GM21737 (cell line): Measurements from ENCODE around the gene CNTNAP2.
A peak's percentile ranks its signal among the peaks of the same experiment; 100 is the strongest.
"Not testable (repeated sequence)": the region's sequence is repeated elsewhere in the genome, so short reads cannot be mapped to it uniquely, and the experiment has no call there.

ENCODE experiments used
- ATAC-seq: cut with Tn5 transposase; IDR thresholded peaks from one replicate; pipeline ENCODE4 v1.9.1; 2021; ENCODE audit warnings: mild to moderate bottlenecking, moderate library complexity; ENCODE audit not compliant: unreplicated experiment

CNTNAP2 gene

DNA sequence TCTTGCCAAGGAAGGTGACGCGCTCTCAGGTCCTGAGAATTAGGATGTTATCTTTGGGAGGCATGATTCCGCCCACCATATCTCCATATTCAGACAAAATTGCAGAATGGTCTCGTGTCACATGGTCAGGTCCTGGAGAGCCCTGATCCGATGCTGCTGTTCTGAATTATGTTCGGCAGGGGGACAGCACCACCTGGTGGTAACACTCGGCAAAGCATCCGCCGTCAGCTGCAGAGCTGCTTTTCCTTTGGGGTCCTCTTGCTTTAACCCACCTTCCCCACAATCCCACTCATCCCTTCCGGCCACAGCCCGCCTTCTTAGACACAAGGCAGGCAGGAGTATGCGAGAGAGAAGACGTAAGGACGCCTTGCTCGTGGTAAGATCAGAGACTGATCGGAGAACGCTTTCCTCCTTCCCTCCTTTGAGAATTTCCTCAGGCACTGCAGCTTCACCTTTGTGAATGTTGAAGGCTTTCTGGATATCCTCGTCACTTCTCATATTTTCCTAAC, 2146.2 kb downstream of the CNTNAP2 start:
- ATAC-seq = peak; percentile 63

DNA sequence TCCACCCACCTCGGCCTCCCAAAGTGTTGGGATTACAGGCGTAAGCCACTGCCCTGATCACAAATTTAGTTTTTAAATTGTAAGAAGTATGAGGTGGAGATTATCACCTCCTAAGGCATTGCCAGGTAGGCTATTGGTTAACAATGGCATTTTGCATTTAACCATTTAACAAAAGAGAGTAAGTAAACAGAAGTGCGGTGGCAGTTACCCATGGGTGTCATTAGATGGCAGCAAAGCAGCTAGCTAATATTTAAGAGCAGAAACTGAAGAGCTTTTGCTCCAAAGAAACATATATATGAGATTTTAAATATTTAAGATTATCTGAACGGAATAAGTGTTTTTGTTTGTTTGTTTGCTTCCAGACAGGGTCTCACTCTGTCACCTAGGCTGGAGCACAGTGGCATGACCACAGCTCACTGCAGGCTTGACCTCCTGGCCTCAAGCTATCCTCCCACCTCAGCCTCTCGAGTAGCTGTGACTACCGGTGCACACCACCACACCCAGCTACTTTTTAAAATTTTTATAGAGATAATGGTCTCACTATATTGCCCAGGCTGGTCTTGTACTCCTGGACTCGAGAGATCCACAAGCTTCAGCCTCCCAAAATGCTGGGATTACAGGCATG, 2148.4 kb downstream of the CNTNAP2 start:
- ATAC-seq = no peak

DNA sequence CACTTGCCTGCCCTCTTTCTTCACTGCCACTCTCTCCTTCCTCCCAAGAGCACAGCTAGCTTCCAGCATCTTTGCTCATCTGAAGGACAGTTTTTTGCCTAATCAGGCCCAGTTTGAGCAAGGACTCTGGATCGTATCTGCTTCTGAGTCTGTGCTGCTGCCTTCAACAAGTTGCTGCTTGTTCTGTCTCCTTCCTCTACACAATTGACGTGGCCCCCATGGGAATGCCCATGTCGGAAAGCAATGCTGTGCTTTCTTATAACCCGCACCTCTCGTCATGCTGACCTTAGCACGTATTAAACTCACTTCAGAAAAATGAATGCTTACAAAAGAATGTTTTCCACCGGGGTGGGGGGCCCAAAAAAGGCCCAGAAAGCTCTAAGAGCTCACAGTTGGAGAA, 2149.3 kb downstream of the CNTNAP2 start:
- no peak for ATAC-seq

DNA sequence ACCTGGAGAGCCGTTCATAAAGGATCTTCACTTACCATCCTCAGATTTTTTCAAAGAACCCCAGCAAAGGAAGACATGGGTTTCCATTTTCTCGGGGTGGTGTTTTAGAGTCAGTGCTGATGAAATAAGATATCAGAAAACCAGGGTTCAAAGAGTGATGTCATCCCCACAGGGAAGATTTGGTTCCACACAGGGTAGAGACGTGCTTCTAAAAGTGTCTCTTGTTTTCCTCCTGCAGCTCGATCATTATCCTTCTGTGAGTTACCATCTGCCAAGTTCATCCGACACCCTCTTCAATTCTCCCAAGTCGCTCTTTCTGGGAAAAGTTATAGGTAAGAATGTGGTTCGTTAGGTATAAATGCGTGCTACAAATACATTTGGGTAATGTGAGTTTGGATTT, 2150.2 kb downstream of the CNTNAP2 start:
- ATAC-seq = no peak

DNA sequence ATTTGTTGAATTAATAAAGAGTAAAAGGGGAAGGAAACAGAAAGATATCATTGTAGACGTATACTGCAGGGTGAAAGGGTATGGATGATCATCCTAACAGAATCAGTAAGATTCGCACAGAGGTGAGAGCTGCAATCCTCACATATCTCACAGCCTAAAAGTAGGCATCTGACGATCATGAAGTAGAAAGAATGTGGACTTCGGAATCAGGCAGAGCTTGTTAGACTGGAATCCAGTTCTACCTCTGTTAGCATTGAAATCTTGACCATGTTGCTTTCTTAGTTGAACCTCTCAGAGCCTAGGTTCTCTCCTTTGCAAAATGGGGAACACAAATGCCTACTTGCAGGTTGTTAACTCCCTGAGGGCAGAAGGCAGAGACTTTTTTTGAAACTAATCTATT, 2154.0 kb downstream of the CNTNAP2 start:
- ATAC-seq = no peak

DNA sequence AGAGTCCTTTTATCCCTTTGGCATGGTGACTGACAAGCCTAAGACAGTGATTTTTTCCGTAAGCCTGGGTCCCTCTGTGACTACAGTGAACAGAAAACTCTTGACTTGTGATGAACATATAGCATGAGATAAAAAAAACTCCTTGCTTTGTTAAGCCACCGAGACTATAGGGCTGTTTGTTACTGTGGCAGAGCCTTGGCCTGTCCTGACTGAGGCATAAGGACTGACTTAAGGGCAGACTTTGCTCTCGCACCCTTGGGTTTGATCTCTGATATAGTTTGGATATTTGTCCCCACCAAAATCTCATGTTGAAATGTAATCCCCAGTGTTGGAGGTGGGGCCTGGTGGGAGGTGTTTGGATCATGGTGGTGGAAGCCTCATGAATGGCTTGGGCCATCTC, 2157.5 kb downstream of the CNTNAP2 start:
- no peak for ATAC-seq

DNA sequence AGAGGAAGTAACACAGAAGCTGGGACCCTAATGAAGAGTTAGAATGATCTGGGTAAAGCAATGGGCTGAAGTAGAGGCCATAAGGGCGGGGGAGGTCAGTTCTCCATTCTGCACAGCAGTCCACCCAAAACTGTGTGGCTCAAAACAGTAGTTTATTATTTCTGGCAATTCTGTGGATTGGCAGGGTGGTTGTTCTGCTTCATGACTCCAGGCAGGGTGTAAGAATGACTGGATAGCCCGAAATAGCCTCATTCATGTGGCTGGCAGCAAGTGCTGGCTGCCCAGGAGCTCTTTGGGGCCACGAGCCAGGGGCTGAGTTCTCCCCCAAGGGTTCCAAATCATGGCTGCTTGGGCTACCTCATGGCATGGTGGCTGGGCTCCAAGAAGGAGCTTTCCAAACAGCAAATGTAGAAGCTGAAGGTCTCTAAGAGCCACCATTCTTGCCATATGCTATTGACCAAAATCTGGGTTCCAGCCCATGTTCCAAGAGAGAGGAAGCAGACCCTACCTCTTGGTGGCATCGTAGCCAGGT, 2158.8 kb downstream of the CNTNAP2 start:
- ATAC-seq = no peak

DNA sequence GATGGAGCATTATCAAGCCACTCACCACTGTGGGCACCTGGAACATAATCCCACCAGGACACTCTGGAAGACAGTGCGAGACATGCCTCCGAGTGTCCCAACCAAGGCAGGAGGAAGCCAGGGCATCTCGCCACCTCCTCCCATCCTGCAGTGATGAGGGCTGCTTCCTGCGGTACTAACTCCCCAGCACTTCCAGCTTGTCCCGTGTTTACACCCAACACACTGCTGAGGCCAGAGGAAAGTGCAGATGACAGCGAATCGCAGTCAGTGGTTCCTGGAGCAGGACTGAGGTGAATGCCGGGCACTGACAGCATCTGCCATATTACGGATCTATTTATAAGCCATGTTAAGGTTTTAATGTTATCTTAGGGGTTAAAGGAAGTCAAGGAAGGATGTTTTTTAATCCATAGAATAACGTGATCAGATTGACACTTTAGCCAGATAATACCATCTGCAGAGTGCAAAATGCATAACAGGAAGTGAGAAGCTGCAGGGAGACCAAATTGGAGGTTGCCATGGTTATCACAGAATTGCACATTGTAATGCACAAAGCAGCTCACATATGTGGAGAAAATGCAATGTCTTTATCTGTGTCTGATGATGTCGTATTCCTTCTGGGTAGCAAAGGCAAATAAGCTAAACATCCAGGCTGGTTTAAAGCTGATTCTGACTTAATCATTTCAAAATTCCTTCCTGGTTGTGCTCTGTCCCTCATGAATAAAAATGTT, 2159.9 kb downstream of the CNTNAP2 start:
- no peak for ATAC-seq

DNA sequence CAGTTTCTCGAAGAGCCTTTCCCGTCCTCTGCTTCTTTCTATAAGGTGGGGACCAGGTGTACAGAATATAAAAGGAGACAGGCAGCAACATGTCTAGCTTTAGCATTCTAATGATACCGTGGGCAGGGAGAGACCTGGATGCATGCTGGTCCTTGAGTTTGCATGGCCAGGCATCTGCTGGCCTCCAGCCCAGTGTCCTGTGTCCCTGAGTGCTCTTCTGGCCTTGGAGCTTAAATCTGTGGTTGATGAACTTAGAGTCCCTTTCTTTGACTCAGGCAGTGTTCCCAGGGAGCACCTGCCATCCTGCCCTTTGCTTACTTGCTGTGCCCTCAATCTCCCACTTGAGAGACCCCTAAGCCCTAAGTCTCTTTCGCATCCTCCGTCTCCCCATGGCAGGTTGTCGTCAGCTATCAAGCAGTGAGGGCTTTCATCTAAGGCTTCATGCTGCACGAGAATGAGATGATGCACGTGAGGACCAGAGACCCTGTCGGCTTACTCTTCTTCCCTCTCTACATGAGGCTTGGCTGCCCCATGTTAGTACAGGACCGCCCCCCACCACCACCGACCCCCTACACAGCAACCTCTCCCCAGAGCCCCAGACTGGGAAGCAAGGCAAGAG, 2160.6 kb downstream of the CNTNAP2 start:
- no peak for ATAC-seq

DNA sequence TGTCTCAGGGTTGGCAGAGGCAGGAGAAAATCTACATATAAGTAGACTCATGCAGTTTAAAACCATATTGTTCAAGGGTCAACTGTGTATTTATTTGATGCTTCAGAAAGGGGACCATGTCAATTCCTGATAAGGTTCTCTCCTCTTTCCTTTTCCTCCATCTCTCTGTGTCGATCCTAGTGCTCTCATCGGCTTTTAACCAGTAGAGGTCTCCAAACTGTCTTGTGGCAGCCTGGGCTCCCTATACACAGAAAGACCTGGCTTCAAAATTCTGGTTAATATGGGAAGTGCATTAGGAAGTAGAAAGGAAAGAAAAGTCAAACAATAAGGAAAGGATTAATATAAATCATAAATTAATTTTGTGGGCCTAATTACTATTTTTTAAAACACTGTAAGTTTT, 2169.5 kb downstream of the CNTNAP2 start:
- ATAC-seq = no peak

DNA sequence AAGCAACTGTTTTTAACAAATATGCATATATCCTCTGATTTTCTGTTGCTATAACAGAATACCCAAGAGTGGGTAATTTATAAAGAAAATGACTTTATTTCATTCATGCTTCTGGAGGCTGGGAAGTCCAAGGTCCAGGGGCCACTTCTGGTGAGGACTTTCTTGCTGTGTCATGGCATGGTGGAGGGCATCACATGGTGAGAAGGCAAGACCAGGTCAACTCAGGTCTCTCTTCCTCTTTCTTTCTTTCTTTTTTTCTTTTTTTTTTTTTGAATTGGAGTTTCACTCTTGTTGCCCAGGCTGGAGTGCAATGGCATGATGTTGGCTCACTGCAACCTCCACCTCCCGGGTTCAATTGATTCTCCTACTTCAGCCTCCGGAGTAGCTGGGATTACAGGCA, 2170.9 kb downstream of the CNTNAP2 start:
- no peak for ATAC-seq

DNA sequence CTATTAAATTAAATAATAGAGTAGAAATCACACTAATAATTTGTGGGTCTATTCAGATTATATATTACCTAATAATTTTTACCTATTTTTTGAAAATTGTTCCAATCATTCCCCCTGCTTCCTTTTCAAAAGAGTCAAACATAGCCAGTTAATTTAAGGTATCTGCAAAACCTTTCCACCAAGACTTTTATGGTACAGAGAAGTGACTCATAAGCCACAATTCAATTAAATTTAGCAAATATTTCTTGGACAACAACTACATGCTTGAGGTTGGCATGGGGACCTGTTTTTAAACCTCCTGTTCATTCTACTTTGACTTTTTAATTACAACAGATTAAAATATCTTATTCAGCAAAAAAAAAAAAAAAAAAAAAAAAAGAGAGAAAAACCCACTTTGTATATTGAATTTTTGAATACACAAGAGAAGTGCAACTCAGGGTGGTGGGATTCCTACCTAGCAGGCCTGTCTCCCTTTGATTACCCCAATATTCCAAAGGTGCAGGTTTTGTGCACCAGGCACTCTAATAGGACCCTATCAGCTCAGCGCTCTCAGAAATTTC, 2172.1 kb downstream of the CNTNAP2 start:
- ATAC-seq = no peak

DNA sequence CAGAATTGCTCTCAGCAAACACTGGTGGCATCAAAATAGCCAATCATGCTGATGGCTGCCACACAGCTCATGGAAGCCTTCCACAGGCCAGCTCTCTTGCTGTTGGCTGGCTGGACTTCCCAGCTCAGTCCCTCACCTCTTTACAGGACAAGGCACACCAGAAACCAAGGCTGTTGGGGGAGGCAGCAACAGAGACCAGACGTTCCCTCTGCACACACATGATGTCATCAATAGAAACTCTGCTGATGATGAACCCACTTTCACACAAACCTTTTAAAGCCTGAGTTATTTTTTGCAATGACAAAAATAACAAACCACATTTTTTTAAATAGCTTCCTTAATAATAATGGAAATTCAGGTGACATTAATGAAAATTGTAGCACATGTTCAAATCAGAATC, 2173.0 kb downstream of the CNTNAP2 start:
- no peak for ATAC-seq

DNA sequence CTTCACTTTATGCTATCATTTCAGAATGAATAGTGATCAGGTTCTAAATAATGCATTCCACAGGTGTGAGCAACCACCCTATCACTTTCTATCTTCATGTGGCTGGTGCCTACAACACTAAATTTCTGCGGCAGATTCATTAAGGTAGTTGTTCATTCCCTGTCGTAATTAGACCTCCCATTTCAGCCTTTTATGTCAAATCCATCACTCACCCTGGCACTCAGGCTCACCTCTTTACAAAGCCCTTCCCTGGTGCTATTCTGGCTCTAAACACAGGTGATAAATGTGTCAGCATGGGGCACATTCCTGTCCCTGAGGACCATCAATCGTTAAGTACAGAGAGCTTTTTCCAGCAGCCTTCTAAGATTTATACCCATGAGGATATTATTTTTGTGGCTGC, 2173.9 kb downstream of the CNTNAP2 start:
- no peak for ATAC-seq

DNA sequence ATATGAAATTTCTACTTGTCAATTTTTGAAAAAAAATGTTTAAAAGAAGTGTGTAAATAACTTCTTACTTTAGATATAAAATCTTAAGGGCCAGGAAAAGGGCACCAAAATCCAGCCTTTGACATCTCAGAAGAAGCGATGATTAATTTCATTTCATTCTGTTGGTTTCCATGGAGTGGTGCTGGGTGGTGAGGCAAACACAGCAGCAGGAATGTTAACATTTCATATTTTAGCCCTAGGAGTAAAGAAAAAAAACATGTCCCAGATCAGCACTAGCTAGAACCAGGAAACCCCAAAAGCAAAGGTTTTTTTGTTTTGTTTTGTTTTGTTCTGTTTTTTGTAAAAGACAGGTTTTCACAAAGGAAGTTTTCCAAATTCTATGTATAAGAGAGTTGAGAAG, 2175.2 kb downstream of the CNTNAP2 start:
- no peak for ATAC-seq

DNA sequence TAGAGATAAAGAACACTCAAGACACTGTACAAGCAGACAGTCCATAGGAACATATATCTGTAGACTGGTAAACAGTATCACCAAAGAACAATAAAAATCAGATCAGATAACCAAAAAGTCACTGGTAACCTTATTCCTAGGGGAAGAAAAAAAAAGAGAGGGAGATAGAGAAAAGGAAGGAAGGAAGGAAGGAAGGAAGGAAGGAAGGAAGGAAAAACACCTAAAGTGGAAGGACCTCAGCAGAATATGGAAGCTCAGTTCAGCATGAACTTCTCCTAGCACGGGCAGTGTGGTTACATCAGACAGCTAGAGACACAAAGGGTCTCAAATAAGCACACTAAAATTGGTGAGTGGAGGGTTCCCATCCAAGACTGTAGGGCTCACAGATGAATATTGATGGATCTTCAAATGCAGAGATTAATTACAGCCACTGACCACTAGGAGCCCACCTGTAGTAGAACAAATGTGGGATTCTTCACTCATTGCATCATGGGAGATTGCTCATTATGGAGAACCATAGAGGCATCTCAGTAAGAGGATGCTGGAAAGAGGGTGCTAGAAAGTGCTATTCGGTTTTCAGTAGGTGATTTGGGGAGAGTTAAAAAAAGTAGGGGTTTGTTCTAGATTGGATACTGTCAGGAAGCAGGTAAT, 2180.5 kb downstream of the CNTNAP2 start:
- no peak for ATAC-seq

DNA sequence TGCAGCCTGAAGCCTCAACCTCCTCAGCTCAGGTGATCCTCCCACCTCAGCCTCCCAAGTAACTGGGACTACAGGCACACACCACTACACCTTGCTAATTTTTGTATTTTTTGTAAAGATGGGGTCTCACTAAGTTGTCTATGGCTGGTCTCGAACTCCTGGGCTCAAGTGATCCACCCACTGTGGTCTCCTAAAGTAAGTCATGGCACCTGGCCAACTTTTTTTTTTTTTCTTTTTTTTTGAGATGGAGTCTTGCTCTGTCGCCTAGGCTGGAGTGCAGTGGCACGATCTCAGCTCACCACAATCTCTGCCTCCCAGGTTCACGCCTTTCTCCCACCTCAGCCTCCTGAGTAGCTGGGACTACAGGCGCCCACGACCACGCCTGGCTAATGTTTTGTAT, 2182.2 kb downstream of the CNTNAP2 start:
- ATAC-seq = not testable (repeated sequence)

DNA sequence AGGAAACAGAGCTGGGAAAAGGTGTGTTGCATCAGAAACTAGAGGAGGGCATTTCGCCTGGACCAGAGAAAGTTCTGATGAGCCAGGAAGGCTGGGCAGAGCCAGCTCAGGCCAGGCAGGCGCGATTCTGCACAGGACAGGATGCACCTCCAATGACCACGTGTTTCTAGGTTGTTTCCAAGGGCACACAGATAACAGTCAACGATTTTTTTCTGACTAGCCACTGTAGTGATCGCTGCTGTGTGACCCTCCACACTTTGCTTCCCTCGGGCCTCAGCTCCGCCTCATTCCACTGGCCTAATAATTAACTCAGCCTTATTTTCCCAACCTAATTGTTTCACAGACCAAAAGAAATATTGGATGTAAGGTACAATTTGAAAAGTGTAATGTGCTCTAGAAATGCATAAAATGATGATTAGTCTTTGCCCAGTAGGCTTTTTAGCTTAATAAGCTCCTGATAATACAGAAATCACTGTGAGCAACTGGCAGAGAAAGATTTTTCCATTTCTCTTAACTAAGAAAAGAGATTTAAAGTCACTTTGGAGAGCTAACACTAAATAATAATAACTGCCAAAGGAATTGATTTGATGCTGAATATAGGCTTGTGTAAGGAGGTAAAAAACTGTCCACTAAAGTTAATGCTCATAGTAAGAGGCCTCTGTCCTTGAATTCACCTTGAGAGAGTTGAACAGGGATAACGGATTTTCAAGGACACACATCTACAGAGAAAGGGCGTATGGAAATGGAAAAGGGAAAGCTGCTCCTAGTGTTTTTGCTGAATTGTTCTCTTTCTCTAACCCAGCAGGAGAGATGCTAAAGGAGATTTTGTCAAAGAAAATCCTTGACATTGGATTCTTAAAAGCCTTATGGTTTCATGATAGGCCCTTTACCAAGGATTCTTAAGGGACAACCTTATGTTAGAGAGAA, 2183.0 kb downstream of the CNTNAP2 start:
- ATAC-seq = no peak

DNA sequence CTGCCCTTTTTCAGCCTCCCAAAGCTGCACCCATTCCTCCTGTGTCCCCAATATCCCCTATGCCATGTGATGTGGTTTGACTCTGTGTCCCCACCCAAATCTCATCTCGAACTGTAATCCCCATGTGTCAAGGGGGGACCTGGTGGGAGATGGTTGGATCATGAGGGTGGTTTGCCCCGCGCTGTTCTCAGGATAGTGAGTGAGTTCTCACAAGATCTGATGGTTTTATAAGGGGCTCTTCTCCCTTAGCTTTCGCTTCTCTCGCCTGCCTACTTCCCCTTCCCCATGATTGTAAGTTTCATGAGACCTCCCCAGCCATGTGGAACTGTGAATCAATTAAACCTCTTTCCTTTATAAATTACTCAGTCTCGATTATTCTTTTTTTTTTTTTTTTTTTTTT, 2185.8 kb downstream of the CNTNAP2 start:
- not testable (repeated sequence) for ATAC-seq
